Mucosa of descending colon (tissue), 3 donors: ENCODE results near the gene CHST8. TPM values are rescaled to one million over a fixed set of nuclear protein-coding genes. Genes with fewer than 3 reads are reported as not detected.

Experiments used
- ATAC-seq: fragments of 200-7000 bp; cut with Tn5 transposase; one replicate; pipeline ENCODE4 v1.9.1; 2020; ENCODE audit warnings: mild to moderate bottlenecking, moderate library complexity
- DNase-seq, 3 donors: peaks; one replicate each; pipeline ENCODE4 v3.0.0-alpha.2; 2020
- H3K36me3 ChIP-seq: fragments of 200-600 bp; one replicate; pipeline ENCODE4 v1.8.0; 2021; ENCODE audit warnings: low read depth, mild to moderate bottlenecking
- H3K4me1 ChIP-seq: fragments of 200-600 bp; one replicate; pipeline ENCODE4 v1.8.0; 2021; ENCODE audit warnings: low read depth, mild to moderate bottlenecking
- H3K4me3 ChIP-seq: fragments of 200-600 bp; one replicate; pipeline ENCODE4 v1.8.0; 2021; ENCODE audit warnings: mild to moderate bottlenecking
- H3K9me3 ChIP-seq: fragments of 200-600 bp; one replicate; pipeline ENCODE4 v1.8.0; 2021; ENCODE audit warnings: mild to moderate bottlenecking
- CTCF ChIP-seq: fragments of 200-600 bp; IDR thresholded peaks from one replicate; pipeline ENCODE4 v1.8.0; 2022; ENCODE audit warnings: antibody characterized with exemption, mild to moderate bottlenecking
- intact Hi-C, 2 donors: fragments of 100-400 bp; cut with DNase I in 1 of 2; cut with micrococcal nuclease in 1 of 2; formaldehyde crosslinking; loops; one replicate each; pipeline versions ENCODE4 v1.11.0 to v1.11.1; 2022; cut with DNase I, micrococcal nuclease
- total RNA-seq, 3 donors: library from RNA; stranded (reverse); fragmentation: NEBNext Ultra II Directional in 2 of 3; extraction: Animal tissue kit (Norgen Biotek cat#: 25700) in 2 of 3; gene quantifications; one replicate each; pipeline versions ENCODE4 v1.2.1 to v1.2.4, GENCODE V29; 2021 to 2023
- donor health status: DM: no; HTN: no; CAD: no; lungs with moderate emphysema.
- donor health status: DM: no; HTN: no; CAD: no.
- donor health status: DM: no; HTN: yes; CAD: no.

CHST8 gene
- total RNA-seq, 3 donors from 2014 or later: 0.31 TPM; not detected in 2

GRCh38 chr19:33678796-33679585, 57.2 kb downstream of the CHST8 start:
- no peak for TF ChIP-seq CTCF
- no peaks in the 10 kb centered on the region for H3K36me3 ChIP-seq
- H3K4me3 ChIP-seq: no peak overlapping the region
- no peaks in the 10 kb centered on the region for H3K9me3 ChIP-seq
- no peak for DNase-seq
- intact Hi-C loops: no loop called here
- no peak for ATAC-seq
- H3K4me1 ChIP-seq: no peaks in the 10 kb centered on the region

- no peak for ATAC-seq
- intact Hi-C loops: no loop called here
- no peak overlapping the region for H3K4me3 ChIP-seq
These were observed 57.9 kb downstream of the CHST8 start for GRCh38 chr19:33679696-33680095.

GRCh38 chr19:33681081-33681680, 59.4 kb downstream of the CHST8 start:
- H3K4me3 ChIP-seq: no peak overlapping the region
- DNase-seq (no peak), ATAC-seq (no peak)
- no peak for TF ChIP-seq CTCF
- intact Hi-C loops: no loop called here
- no peaks in the 10 kb centered on the region for H3K4me1 ChIP-seq
- no peaks in the 10 kb centered on the region for H3K9me3 ChIP-seq
- no peaks in the 10 kb centered on the region for H3K36me3 ChIP-seq

More at GRCh38 chr19:33679696-33680095, 57.9 kb downstream of the CHST8 start:
- DNase-seq: no peak
- no peaks in the 10 kb centered on the region for H3K4me1 ChIP-seq
- TF ChIP-seq CTCF: no peak
- no peaks in the 10 kb centered on the region for H3K36me3 ChIP-seq
- H3K9me3 ChIP-seq: no peaks in the 10 kb centered on the region

- H3K36me3 ChIP-seq: no peaks in the 10 kb centered on the region
- TF ChIP-seq CTCF: no peak
- peak; percentile 13 to 31 (median 31) for DNase-seq
- H3K4me1 ChIP-seq: no peaks in the 10 kb centered on the region
- intact Hi-C loops: loop anchor here in 1 of 2 donors (2.0 kb wide), 1 partner anchor 51 kb away; no protein-coding TSS in a partner anchor
- H3K9me3 ChIP-seq: no peaks in the 10 kb centered on the region
- peak; percentile 34 for ATAC-seq
- no peak overlapping the region for H3K4me3 ChIP-seq
These were observed 62.3 kb downstream of the CHST8 start for GRCh38 chr19:33683881-33684537.

- no peak for ATAC-seq
- no peak for TF ChIP-seq CTCF
- intact Hi-C loops: no loop called here
These were observed 62.9 kb downstream of the CHST8 start for GRCh38 chr19:33684538-33685232.

More at GRCh38 chr19:33684538-33685232, 62.9 kb downstream of the CHST8 start:
- DNase-seq: peak in 2 of 3 donors; percentile 13 to 43
- Histone ChIP-seq H3K4me1 (no peaks in the 10 kb centered on the region), H3K36me3 (no peaks in the 10 kb centered on the region), H3K9me3 (no peaks in the 10 kb centered on the region), H3K4me3 (no peak overlapping the region)
